DOHH2 (cell line): Measurements from ENCODE around the gene RTP2.

Experiments
- H3F3A ChIP-seq: fragments of 200-600 bp; sonication (generic), shearing (Covaris generic); 2 replicates; pipeline ENCODE4 v1.6.0; 2016; ENCODE audit warnings: antibody characterized with exemption, mild to moderate bottlenecking; ENCODE audit not compliant: control insufficient read depth, insufficient read depth
- H3K27ac ChIP-seq: fragments of 200-600 bp; sonication (generic); 2 replicates; pipeline ENCODE4 v1.5.1; 2014; ENCODE audit warnings: low read depth, mild to moderate bottlenecking, low read length, moderate library complexity
- H3K27me3 ChIP-seq: fragments of 200-600 bp; sonication (generic); 2 replicates; pipeline ENCODE4 v1.6.1; 2014; ENCODE audit warnings: mild to moderate bottlenecking, low read length, mixed read lengths; ENCODE audit not compliant: control insufficient read depth
- H3K36me3 ChIP-seq: fragments of 200-600 bp; sonication (generic); 2 replicates; pipeline ENCODE4 v1.6.1; 2014; ENCODE audit warnings: mild to moderate bottlenecking, low read length, moderate library complexity, mixed read lengths; ENCODE audit not compliant: control insufficient read depth
- H3K4me1 ChIP-seq: fragments of 200-600 bp; sonication (generic); 2 replicates; pipeline ENCODE4 v1.6.1; 2014; ENCODE audit warnings: mild to moderate bottlenecking, low read length, mixed read lengths; ENCODE audit not compliant: control insufficient read depth
- H3K4me2 ChIP-seq: fragments of 200-600 bp; sonication (generic); 2 replicates; pipeline ENCODE4 v1.6.0; 2014; ENCODE audit warnings: mild to moderate bottlenecking, low read length, moderate library complexity
- H3K4me3 ChIP-seq: fragments of 200-600 bp; sonication (generic); 2 replicates; pipeline ENCODE4 v1.5.1; 2014; ENCODE audit warnings: mild to moderate bottlenecking, low read length, mixed read lengths
- H3K79me2 ChIP-seq: fragments of 200-600 bp; sonication (generic); 2 replicates; pipeline ENCODE4 v1.6.1; 2014; ENCODE audit warnings: mild to moderate bottlenecking, low read length, mixed read lengths; ENCODE audit not compliant: control insufficient read depth
- H3K9me2 ChIP-seq: fragments of 200-600 bp; sonication (generic); replicated peaks from 2 replicates; pipeline ENCODE4 v1.6.1; 2014; ENCODE audit warnings: mild to moderate bottlenecking, low read length, mixed read lengths; ENCODE audit not compliant: control insufficient read depth
- H3K9me3 ChIP-seq: fragments of 200-600 bp; sonication (generic); 2 replicates; pipeline ENCODE4 v1.6.1; 2014; ENCODE audit warnings: antibody characterized with exemption, low read length, mixed read lengths; ENCODE audit not compliant: control insufficient read depth, insufficient read depth
- H4K20me1 ChIP-seq: fragments of 200-600 bp; sonication (generic); 2 replicates; pipeline ENCODE4 v1.6.0; 2014; ENCODE audit warnings: low read depth, mild to moderate bottlenecking, antibody characterized with exemption, low read length, moderate library complexity; ENCODE audit not compliant: control insufficient read depth, insufficient read depth
- EZH2phosphoT487 ChIP-seq: fragments of 200-600 bp; sonication (generic); IDR thresholded peaks from 2 replicates; pipeline ENCODE4 v1.6.1; 2017; ENCODE audit warnings: borderline replicate concordance, mild to moderate bottlenecking, antibody characterized with exemption, low read length, moderate library complexity, mixed read lengths
- TF ChIP-seq, protein P1 (sequence below): fragments of 200-600 bp; sonication (generic); IDR thresholded peaks from one replicate; pipeline ENCODE4 v1.5.1; 2014; ENCODE audit warnings: antibody characterized with exemption, mild to moderate bottlenecking, low read depth, low read length; ENCODE audit not compliant: poor library complexity, severe bottlenecking

The RTP2 gene

GRCh38 chr3:187662848-187663409 is 39.4 kb downstream of the RTP2 start:
- H3K27ac ChIP-seq = no peak overlapping the region
- H3K27me3 ChIP-seq = peaks cover 29% of the 10 kb centered on the region
- H3K4me2 ChIP-seq = no peak overlapping the region

DNA sequence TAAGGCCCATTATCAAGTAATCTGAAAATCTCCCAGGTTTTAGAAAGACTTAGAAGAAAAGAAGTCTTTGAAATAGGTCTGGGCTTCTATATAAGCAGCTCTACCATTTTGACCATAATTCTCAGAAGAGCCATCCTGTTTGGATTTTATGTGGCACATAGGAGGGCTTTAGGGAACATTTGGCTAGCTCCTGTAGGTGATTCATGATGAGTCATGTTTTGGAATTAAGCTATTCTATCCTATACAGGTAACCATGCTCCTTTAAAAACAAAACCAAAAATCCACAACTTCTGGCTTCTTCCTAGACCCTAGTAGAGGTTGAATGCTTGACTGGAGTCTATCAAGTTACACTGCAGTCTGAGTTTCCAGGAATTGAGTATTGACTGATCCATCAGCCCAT is 41.1 kb downstream of the RTP2 start:
- H4K20me1 ChIP-seq = no peaks in the 10 kb centered on the region
- TF ChIP-seq, protein P1, sequence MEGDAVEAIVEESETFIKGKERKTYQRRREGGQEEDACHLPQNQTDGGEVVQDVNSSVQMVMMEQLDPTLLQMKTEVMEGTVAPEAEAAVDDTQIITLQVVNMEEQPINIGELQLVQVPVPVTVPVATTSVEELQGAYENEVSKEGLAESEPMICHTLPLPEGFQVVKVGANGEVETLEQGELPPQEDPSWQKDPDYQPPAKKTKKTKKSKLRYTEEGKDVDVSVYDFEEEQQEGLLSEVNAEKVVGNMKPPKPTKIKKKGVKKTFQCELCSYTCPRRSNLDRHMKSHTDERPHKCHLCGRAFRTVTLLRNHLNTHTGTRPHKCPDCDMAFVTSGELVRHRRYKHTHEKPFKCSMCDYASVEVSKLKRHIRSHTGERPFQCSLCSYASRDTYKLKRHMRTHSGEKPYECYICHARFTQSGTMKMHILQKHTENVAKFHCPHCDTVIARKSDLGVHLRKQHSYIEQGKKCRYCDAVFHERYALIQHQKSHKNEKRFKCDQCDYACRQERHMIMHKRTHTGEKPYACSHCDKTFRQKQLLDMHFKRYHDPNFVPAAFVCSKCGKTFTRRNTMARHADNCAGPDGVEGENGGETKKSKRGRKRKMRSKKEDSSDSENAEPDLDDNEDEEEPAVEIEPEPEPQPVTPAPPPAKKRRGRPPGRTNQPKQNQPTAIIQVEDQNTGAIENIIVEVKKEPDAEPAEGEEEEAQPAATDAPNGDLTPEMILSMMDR = no peak
- TF ChIP-seq EZH2phosphoT487 = no peak
- no peak overlapping the region for H3K4me2 ChIP-seq
- peaks cover 5% of the 10 kb centered on the region; the same call in 1 of the 2 replicates for H3K4me1 ChIP-seq
- H3K9me2 ChIP-seq = no peaks in the 10 kb centered on the region
- peaks cover 26% of the 10 kb centered on the region for H3K27me3 ChIP-seq
- H3F3A ChIP-seq = no peaks in the 10 kb centered on the region
- no peaks in the 10 kb centered on the region for H3K79me2 ChIP-seq
- no peaks in the 10 kb centered on the region for H3K36me3 ChIP-seq
- H3K4me3 ChIP-seq = no peak overlapping the region
- H3K27ac ChIP-seq = no peak overlapping the region
- H3K9me3 ChIP-seq = no peaks in the 10 kb centered on the region

More at GRCh38 chr3:187662848-187663409, 39.4 kb downstream of the RTP2 start:
- TF ChIP-seq, protein P1 = no peak
- no peak for TF ChIP-seq EZH2phosphoT487
- H3K4me1 ChIP-seq = peaks cover 5% of the 10 kb centered on the region; the same call in 1 of the 2 replicates
- H4K20me1 ChIP-seq = no peaks in the 10 kb centered on the region
- H3K9me2 ChIP-seq = no peaks in the 10 kb centered on the region
- no peaks in the 10 kb centered on the region for H3K9me3 ChIP-seq
- no peaks in the 10 kb centered on the region for H3K79me2 ChIP-seq
- H3F3A ChIP-seq = no peaks in the 10 kb centered on the region
- no peak overlapping the region for H3K4me3 ChIP-seq
- H3K36me3 ChIP-seq = no peaks in the 10 kb centered on the region

DNA sequence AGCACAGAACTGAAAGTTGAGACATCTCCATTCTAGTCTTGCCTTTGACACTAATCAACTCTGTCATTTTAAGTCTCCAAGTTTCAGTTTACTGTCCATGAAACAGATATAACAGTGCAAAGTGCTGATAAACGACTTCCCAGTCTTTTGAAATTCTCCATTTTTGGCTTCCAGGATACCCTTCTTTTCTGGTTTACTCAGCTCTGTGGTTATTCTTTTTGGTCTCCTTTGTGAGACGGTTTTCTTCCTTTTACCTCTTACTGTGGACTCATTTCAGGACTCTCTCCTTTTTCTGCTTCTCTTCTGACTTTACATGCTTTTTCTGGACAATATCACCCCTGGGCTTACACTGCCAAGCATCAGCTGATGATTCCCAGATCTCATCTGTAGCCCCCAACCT is 51.1 kb downstream of the RTP2 start:
- no peaks in the 10 kb centered on the region for H3K9me3 ChIP-seq
- no peak overlapping the region for H3K4me3 ChIP-seq
- no peaks in the 10 kb centered on the region for H3K9me2 ChIP-seq
- H3K4me2 ChIP-seq = no peak overlapping the region
- TF ChIP-seq, protein P1 = no peak
- no peak for TF ChIP-seq EZH2phosphoT487
- no peaks in the 10 kb centered on the region for H4K20me1 ChIP-seq
- H3K79me2 ChIP-seq = no peaks in the 10 kb centered on the region
- no peaks in the 10 kb centered on the region for H3K36me3 ChIP-seq
- peaks cover 44% of the 10 kb centered on the region for H3K27me3 ChIP-seq
- no peaks in the 10 kb centered on the region for H3F3A ChIP-seq
- no peaks in the 10 kb centered on the region for H3K4me1 ChIP-seq
- no peak overlapping the region for H3K27ac ChIP-seq
